Gastroesophageal sphincter (tissue), 4 donors: ENCODE measurements around the gene GPR162. TPM values are rescaled to one million over a fixed set of nuclear protein-coding genes. Genes with fewer than 3 reads are reported as not detected.

Experiments
- ATAC-seq: fragments of 150-250 bp; one replicate; pipeline ENCODE4 v1.9.1; 2016; ENCODE audit warnings: mild to moderate bottlenecking, moderate library complexity
- H3K27ac ChIP-seq, 4 donors: fragments of 200-600 bp; sonication (generic) in 3 of 4; 1 replicate in 3 of 4; 2 replicates in 1 of 4; pipeline ENCODE4 v1.5.1; 2016 to 2019
- H3K27me3 ChIP-seq: fragments of 200-600 bp; sonication (generic); one replicate; pipeline ENCODE4 v1.5.1; 2019
- H3K36me3 ChIP-seq, 2 donors: fragments of 200-600 bp; sonication (generic); one replicate each; pipeline ENCODE4 v1.5.1; 2019; ENCODE audit warnings: control low read depth in 1 of 2
- H3K4me1 ChIP-seq, 3 donors: fragments of 200-600 bp; sonication (generic); 1 replicate in 2 of 3; 2 replicates in 1 of 3; pipeline ENCODE4 v1.5.1; 2016 to 2019; ENCODE audit warnings: control low read depth in 2 of 3
- H3K4me3 ChIP-seq, 2 donors: fragments of 200-600 bp; sonication (generic); one replicate each; pipeline ENCODE4 v1.5.1; 2019; ENCODE audit warnings: mild to moderate bottlenecking in 1 of 2, moderate library complexity in 1 of 2
- H3K9me3 ChIP-seq, 3 donors: fragments of 200-600 bp; sonication (generic); one replicate each; pipeline ENCODE4 v1.5.1; 2017 to 2019; ENCODE audit warnings: control low read depth in 2 of 3
- EP300 ChIP-seq: sonication (generic); formaldehyde crosslinking; IDR thresholded peaks from one replicate; pipeline ENCODE4 v1.6.1; 2017; ENCODE audit warnings: antibody characterized with exemption, mild to moderate bottlenecking
- POLR2A ChIP-seq, 2 donors: fragments of 450-650 bp; IDR thresholded peaks; one replicate each; pipeline ENCODE4 v1.6.1; 2017; ENCODE audit warnings: antibody characterized with exemption in 2 of 2, mild to moderate bottlenecking in 2 of 2, moderate library complexity in 1 of 2
- POLR2AphosphoS5 ChIP-seq: sonication (generic); formaldehyde crosslinking; IDR thresholded peaks from one replicate; pipeline ENCODE4 v1.6.1; 2017; ENCODE audit warnings: antibody characterized with exemption
- WGBS, 2 donors: methylation state at CpG; one replicate each; pipeline ENCODE4 v1.1.5; 2018; ENCODE audit warnings: low coverage in 1 of 2; 5-methylcytosine and 5-hydroxymethylcytosine counted together
- total RNA-seq, 4 donors: library from RNA; depleted of rRNA; stranded (reverse); fragments of >200 nt; gene quantifications; one replicate each; pipeline ENCODE4 v1.1.0, GENCODE V29; 2016
- TF ChIP-seq, protein P1 (sequence below), 4 experiments: fragments of 200-600 bp in 2 of 4; fragments of 450-650 bp in 2 of 4; sonication (generic) in 1 of 4; IDR thresholded peaks; one replicate each; pipeline ENCODE4 v1.5.1; 2017 to 2019; ENCODE audit warnings: antibody characterized with exemption in 4 of 4, mild to moderate bottlenecking in 2 of 4, moderate library complexity in 2 of 4

GPR162 gene
- total RNA-seq, 4 donors from 2014 or later = 3.7 to 9.7 (median 3.9) TPM

GRCh38 chr12:6834873-6835272 lies 13.3 kb downstream of the GPR162 start:
- ATAC-seq = no peak
- 70 to 79% methylated on average over 3 to 4 of the region's 5 CpGs for WGBS, 2 donors

GRCh38 chr12:6836851-6837250 lies 15.2 kb downstream of the GPR162 start:
- TF ChIP-seq POLR2AphosphoS5 = no peak
- no peak for TF ChIP-seq POLR2A (IDR thresholded peaks at IDR 0.05)
- no peak for TF ChIP-seq EP300
- TF ChIP-seq, protein P1, sequence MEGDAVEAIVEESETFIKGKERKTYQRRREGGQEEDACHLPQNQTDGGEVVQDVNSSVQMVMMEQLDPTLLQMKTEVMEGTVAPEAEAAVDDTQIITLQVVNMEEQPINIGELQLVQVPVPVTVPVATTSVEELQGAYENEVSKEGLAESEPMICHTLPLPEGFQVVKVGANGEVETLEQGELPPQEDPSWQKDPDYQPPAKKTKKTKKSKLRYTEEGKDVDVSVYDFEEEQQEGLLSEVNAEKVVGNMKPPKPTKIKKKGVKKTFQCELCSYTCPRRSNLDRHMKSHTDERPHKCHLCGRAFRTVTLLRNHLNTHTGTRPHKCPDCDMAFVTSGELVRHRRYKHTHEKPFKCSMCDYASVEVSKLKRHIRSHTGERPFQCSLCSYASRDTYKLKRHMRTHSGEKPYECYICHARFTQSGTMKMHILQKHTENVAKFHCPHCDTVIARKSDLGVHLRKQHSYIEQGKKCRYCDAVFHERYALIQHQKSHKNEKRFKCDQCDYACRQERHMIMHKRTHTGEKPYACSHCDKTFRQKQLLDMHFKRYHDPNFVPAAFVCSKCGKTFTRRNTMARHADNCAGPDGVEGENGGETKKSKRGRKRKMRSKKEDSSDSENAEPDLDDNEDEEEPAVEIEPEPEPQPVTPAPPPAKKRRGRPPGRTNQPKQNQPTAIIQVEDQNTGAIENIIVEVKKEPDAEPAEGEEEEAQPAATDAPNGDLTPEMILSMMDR (IDR thresholded peaks at IDR 0.05) = no peak
- Histone ChIP-seq H3K36me3 (peaks cover 0 to 80% of the 10 kb centered on the region in 2 donors), H3K4me1 (no peaks in the 10 kb centered on the region), H3K9me3 (no peaks in the 10 kb centered on the region), H3K27ac (no peak overlapping the region), H3K27me3 (no peaks in the 10 kb centered on the region), H3K4me3 (no peak overlapping the region)
- ATAC-seq = no peak
- WGBS, 2 donors = 60% methylated on average over 1 of the region's 16 CpGs; no CpG with 5 or more reads in 1 of the 2 donors

More at GRCh38 chr12:6834873-6835272, 13.3 kb downstream of the GPR162 start:
- peaks cover 0 to 91% of the 10 kb centered on the region in 2 donors for H3K36me3 ChIP-seq
- TF ChIP-seq POLR2A (IDR thresholded peaks at IDR 0.05) (no peak), POLR2AphosphoS5 (no peak), EP300 (no peak)
- TF ChIP-seq, protein P1 (IDR thresholded peaks at IDR 0.05) = no peak
- H3K27ac ChIP-seq = no peak overlapping the region
- H3K4me1 ChIP-seq = peaks cover 0 to 8% (median 3%) of the 10 kb centered on the region in 3 donors
- no peaks in the 10 kb centered on the region for H3K27me3 ChIP-seq
- no peaks in the 10 kb centered on the region for H3K9me3 ChIP-seq
- no peak overlapping the region for H3K4me3 ChIP-seq

DNA sequence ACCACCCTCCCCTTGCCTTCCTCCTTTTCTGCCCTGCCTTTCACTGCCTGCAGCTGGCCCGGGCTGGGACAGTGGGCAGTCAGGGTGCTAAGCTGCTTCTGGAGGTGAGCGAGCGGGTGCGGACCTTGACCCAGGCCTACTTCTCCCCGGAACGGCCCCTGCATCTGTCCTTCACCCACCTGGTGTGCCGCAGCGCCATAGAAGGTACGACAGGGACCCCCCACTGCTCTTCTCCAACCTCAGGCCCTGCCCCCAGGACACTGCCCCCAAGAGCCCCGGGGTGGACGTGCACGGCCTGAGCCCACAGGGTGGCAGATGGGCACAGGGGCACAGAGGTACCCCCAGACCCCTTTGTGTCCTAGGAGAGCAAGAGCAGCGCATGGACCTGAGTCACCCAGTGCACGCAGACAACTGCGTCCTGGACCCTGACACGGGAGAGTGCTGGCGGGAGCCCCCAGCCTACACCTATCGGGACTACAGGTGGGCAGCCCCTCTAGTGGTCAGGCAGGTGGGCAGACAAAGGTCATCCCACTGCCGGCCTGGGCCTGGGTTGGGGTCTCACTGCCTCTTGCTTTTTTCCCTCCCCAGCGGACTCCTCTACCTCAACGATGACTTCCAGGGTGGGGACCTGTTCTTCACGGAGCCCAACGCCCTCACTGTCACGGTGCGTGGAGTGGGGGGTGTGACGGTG lies 15.9 kb downstream of the GPR162 start:
- Histone ChIP-seq H3K27ac (no peak overlapping the region), H3K9me3 (no peaks in the 10 kb centered on the region), H3K4me1 (no peaks in the 10 kb centered on the region), H3K4me3 (no peak overlapping the region), H3K36me3 (peaks cover 0 to 79% of the 10 kb centered on the region in 2 donors), H3K27me3 (no peaks in the 10 kb centered on the region)
- TF ChIP-seq, protein P1 (IDR thresholded peaks at IDR 0.05) = no peak
- TF ChIP-seq POLR2A (IDR thresholded peaks at IDR 0.05) (no peak), POLR2AphosphoS5 (no peak), EP300 (no peak)
- no peak for ATAC-seq
- WGBS, 2 donors = 80 to 92% methylated on average over 2 to 4 of the region's 26 CpGs

GRCh38 chr12:6838854-6839253 lies 17.2 kb downstream of the GPR162 start:
- no peak overlapping the region for H3K27ac ChIP-seq
- H3K4me1 ChIP-seq = no peaks in the 10 kb centered on the region
- no peak overlapping the region for H3K4me3 ChIP-seq
- no peaks in the 10 kb centered on the region for H3K27me3 ChIP-seq
- H3K9me3 ChIP-seq = no peaks in the 10 kb centered on the region
- peaks cover 0 to 79% of the 10 kb centered on the region in 2 donors for H3K36me3 ChIP-seq
- no peak for TF ChIP-seq POLR2A (IDR thresholded peaks at IDR 0.05)
- TF ChIP-seq POLR2AphosphoS5 = no peak
- TF ChIP-seq, protein P1 (IDR thresholded peaks at IDR 0.05) = no peak
- TF ChIP-seq EP300 = no peak
- 100% methylated on average over 1 of the region's 16 CpGs; no CpG with 5 or more reads in 1 of the 2 donors for WGBS, 2 donors
- no peak for ATAC-seq
